RWPE1 (cell line): Measurements from ENCODE around the gene ASTN2.
A peak's percentile ranks its signal among the peaks of the same experiment; 100 is the strongest.

Source experiments
- CTCF ChIA-PET: fragments of 350-600 bp; sonication (Branson Sonifier 250); formaldehyde crosslinking; extraction: SDS; loops from one replicate; lab custom pipeline; 2021; lab: Yijun Ruan, JAX
- POLR2A ChIA-PET: fragments of 400-600 bp; formaldehyde crosslinking; extraction: SDS; loops from one replicate; lab custom pipeline; 2020; ENCODE audit warnings: antibody characterized with exemption; ENCODE audit not compliant: low non-redundant PET; lab: Yijun Ruan, JAX
- DNase-seq: peaks from one replicate; pipeline ENCODE4 v3.0.0; 2012; ENCODE audit warnings: low spot score
- H3K27ac ChIP-seq: fragments of 450-650 bp; 2 replicates; pipeline ENCODE4 v1.5.1; 2017
- TF ChIP-seq, protein P1 (sequence below): fragments of 450-650 bp; conservative IDR thresholded peaks from 2 replicates; pipeline ENCODE4 v1.5.1; 2017; ENCODE audit warnings: low read depth, mild to moderate bottlenecking

The ASTN2 gene

GRCh38 chr9:116741086-116741740 lies 673.6 kb downstream of the ASTN2 start:
- CTCF ChIA-PET = interaction anchor here (0.6 kb wide), 1 partner anchor 120 kb away, joined by 4 read pairs; no protein-coding TSS in a partner anchor
- no peak overlapping the region for H3K27ac ChIP-seq
- POLR2A ChIA-PET = no interaction called here
- DNase-seq = no peak
- TF ChIP-seq, protein P1, sequence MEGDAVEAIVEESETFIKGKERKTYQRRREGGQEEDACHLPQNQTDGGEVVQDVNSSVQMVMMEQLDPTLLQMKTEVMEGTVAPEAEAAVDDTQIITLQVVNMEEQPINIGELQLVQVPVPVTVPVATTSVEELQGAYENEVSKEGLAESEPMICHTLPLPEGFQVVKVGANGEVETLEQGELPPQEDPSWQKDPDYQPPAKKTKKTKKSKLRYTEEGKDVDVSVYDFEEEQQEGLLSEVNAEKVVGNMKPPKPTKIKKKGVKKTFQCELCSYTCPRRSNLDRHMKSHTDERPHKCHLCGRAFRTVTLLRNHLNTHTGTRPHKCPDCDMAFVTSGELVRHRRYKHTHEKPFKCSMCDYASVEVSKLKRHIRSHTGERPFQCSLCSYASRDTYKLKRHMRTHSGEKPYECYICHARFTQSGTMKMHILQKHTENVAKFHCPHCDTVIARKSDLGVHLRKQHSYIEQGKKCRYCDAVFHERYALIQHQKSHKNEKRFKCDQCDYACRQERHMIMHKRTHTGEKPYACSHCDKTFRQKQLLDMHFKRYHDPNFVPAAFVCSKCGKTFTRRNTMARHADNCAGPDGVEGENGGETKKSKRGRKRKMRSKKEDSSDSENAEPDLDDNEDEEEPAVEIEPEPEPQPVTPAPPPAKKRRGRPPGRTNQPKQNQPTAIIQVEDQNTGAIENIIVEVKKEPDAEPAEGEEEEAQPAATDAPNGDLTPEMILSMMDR = no peak

- CTCF ChIA-PET = interaction anchor here (0.5 to 2.4 kb wide), 54 partner anchors 9 to 907 kb away, joined by 3 to 116 read pairs (median 4); no protein-coding TSS in a partner anchor
- peak; percentile 96 for DNase-seq
- POLR2A ChIA-PET = no interaction called here
- TF ChIP-seq, protein P1 = peak; percentile 99
- no peak overlapping the region for H3K27ac ChIP-seq
These were observed 677.7 kb downstream of the ASTN2 start for GRCh38 chr9:116737152-116737546.

- no peak overlapping the region for H3K27ac ChIP-seq
- POLR2A ChIA-PET = no interaction called here
- no peak for DNase-seq
- CTCF ChIA-PET = interaction anchor here (0.6 to 2.4 kb wide), 43 partner anchors 8 to 796 kb away, joined by 3 to 116 read pairs (median 4); no protein-coding TSS in a partner anchor
- TF ChIP-seq, protein P1 = no peak
These were observed 678.3 kb downstream of the ASTN2 start for GRCh38 chr9:116736399-116737151.

- no peak for DNase-seq
- CTCF ChIA-PET = no interaction called here
- POLR2A ChIA-PET = no interaction called here
- TF ChIP-seq, protein P1 = no peak
- H3K27ac ChIP-seq = no peak overlapping the region
These were observed 681.7 kb downstream of the ASTN2 start for GRCh38 chr9:116733010-116733641.

DNA sequence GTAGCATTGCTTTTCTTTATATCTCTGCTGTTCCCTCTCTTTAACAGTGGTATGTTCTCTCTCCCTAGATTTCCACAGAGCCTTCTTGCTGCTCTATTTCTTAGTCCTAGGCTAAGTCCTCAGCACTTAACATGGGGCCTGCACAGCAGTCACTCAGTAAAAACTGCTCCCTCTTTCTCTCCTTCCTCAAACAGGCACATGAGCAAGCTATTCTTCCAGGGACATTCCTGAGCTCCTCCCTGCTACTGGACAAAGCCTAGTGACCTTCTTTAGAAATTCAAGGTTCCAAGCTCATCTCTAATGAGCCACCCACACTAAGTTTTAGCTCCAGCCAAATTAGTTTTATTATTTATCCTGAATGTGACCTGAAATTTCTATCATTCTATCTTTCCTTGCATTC lies 688.3 kb downstream of the ASTN2 start:
- TF ChIP-seq, protein P1 = no peak
- CTCF ChIA-PET = interaction anchor here (0.6 to 2.9 kb wide), 3 partner anchors 10 to 902 kb away, joined by 3 to 17 read pairs (median 3); no protein-coding TSS in a partner anchor
- DNase-seq = no peak
- H3K27ac ChIP-seq = no peak overlapping the region
- POLR2A ChIA-PET = interaction anchor here (0.5 kb wide), 1 partner anchor 122 kb away, joined by 3 read pairs; no protein-coding TSS in a partner anchor

DNA sequence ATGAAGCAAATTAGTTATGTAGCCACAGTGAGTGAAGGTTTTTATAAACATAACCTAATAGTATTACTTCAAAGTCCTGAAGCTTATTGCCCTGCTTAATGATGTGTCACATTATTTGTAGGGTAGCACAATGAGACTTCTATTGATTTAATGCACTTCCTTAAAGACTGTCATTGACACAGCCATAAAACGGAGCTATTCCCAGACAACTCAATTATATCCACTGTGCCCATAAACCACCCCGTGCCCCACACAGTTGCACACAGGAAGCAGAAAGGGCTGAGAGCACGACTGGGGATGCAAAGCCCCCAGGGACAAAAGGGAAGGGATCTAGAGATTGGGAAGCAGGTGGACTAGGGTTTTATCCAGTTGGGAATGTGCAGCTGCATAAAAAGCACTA lies 690.7 kb downstream of the ASTN2 start:
- ChIA-PET CTCF (interaction anchor here (0.5 to 0.7 kb wide), 3 partner anchors 13 to 252 kb away, joined by 3 to 5 read pairs (median 4); no protein-coding TSS in a partner anchor), POLR2A (no interaction called here)
- no peak overlapping the region for H3K27ac ChIP-seq
- no peak for DNase-seq
- TF ChIP-seq, protein P1 = no peak
